Upper lobe of left lung (tissue), 4 donors: ENCODE data around the gene DNASE1L1.
"Not testable (repeated sequence)": the region's sequence is repeated elsewhere in the genome, so short reads cannot be mapped to it uniquely, and the experiment has no call there.

Source experiments
- POLR2A ChIP-seq, 4 donors: fragments of 450-650 bp; IDR thresholded peaks; one replicate each; pipeline ENCODE4 v1.5.1; 2016 to 2017; ENCODE audit warnings: antibody characterized with exemption in 4 of 4, mild to moderate bottlenecking in 2 of 4
- TF ChIP-seq, protein P1 (sequence below), 6 experiments: fragments of 450-650 bp in 4 of 6; fragments of 200-600 bp in 2 of 6; sonication (generic) in 2 of 6; IDR thresholded peaks; one replicate each; pipeline ENCODE4 v1.5.1; 2016 to 2019; ENCODE audit warnings: antibody characterized with exemption in 6 of 6

DNA sequence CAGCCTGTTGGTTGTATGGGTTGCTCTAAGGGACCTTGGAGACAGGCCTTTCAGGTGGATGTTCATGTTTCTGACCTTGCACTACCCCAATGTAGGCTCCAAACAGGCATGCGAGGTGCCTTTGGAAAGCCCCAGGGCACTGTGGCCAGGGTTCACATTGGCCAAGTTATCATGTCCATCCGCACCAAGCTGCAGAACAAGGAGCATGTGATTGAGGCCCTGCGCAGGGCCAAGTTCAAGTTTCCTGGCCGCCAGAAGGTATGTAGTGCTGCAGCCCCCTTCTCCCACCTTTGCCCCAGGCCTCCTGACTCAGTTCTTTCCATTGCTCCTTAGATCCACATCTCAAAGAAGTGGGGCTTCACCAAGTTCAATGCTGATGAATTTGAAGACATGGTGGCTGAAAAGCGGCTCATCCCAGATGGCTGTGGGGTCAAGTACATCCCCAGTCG is 8.7 kb downstream of the DNASE1L1 start:
- TF ChIP-seq POLR2A (IDR thresholded peaks at IDR 0.05), result not testable (repeated sequence)
- TF ChIP-seq, protein P1, sequence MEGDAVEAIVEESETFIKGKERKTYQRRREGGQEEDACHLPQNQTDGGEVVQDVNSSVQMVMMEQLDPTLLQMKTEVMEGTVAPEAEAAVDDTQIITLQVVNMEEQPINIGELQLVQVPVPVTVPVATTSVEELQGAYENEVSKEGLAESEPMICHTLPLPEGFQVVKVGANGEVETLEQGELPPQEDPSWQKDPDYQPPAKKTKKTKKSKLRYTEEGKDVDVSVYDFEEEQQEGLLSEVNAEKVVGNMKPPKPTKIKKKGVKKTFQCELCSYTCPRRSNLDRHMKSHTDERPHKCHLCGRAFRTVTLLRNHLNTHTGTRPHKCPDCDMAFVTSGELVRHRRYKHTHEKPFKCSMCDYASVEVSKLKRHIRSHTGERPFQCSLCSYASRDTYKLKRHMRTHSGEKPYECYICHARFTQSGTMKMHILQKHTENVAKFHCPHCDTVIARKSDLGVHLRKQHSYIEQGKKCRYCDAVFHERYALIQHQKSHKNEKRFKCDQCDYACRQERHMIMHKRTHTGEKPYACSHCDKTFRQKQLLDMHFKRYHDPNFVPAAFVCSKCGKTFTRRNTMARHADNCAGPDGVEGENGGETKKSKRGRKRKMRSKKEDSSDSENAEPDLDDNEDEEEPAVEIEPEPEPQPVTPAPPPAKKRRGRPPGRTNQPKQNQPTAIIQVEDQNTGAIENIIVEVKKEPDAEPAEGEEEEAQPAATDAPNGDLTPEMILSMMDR (IDR thresholded peaks at IDR 0.05), result not testable (repeated sequence)
